Measurements from ENCODE around the gene THNSL1.
"Not testable (repeated sequence)": the region's sequence is repeated elsewhere in the genome, so short reads cannot be mapped to it uniquely, and the experiment has no call there.

THNSL1 gene

DNA sequence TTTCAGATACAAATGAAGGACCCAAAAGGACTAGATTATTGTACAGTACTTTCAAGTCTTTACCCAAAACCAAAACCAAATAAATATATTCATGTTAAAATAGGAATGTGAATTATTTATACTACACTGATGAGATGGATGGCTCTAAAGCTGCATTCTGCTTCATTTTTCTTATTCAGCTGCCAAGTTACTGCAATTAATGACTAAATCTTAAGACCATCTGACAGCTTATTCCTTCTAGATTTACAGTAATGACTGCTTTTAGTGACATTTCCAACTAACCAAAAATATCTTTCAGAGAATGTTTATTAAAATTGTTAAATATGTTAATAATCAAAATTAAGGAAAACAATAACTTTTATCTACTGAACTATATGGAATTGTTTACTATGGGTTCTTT lies 21.3 kb upstream of the THNSL1 start:
- H3K4me3 ChIP-seq (ENCODE audit: insufficient read depth, low read depth, low read length) = no peak overlapping the region
- H3K9me3 ChIP-seq (ENCODE audit: control insufficient read depth, low read length) = no peaks in the 10 kb centered on the region
- no peaks in the 10 kb centered on the region for H3K27me3 ChIP-seq (ENCODE audit: control insufficient read depth, insufficient read depth, low read length, poor library complexity, severe bottlenecking)
- no peaks in the 10 kb centered on the region for H3K36me3 ChIP-seq (ENCODE audit: control insufficient read depth, insufficient read depth, low read length)
- no peak overlapping the region for H3K27ac ChIP-seq (ENCODE audit: insufficient read depth, low read depth, low read length, poor library complexity, severe bottlenecking)
- H3K4me1 ChIP-seq (ENCODE audit: control insufficient read depth, insufficient read depth, low read length) = no peaks in the 10 kb centered on the region

DNA sequence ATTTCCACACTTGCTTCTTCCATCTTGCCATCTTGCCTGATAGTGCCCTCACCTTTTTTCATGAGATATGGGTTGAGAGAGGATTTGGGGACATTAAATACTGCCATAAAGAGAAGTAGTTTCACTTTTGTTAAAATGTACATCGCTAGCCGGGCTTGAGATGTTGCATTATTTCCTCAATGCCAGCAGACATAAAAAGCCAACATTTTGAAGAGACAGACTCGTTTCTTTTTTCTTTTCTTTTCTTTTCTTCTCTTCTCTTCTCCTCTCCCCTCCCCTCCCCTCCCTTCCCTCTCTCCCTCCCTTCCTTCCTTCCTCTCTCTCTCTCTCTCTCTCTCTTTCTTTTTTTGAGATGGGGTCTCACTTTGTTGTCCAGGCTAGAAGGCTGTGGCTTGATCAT lies 18.4 kb upstream of the THNSL1 start:
- H3K4me1 ChIP-seq (ENCODE audit: control insufficient read depth, insufficient read depth, low read length) = no peaks in the 10 kb centered on the region
- no peaks in the 10 kb centered on the region for H3K36me3 ChIP-seq (ENCODE audit: control insufficient read depth, insufficient read depth, low read length)
- H3K4me3 ChIP-seq (ENCODE audit: insufficient read depth, low read depth, low read length) = no peak overlapping the region
- 87 to 95% methylated on average over 3 of the region's 3 CpGs for WGBS, 2 experiments
- no peaks in the 10 kb centered on the region for H3K9me3 ChIP-seq (ENCODE audit: control insufficient read depth, low read length)
- no peak overlapping the region for H3K27ac ChIP-seq (ENCODE audit: insufficient read depth, low read depth, low read length, poor library complexity, severe bottlenecking)
- H3K27me3 ChIP-seq (ENCODE audit: control insufficient read depth, insufficient read depth, low read length, poor library complexity, severe bottlenecking) = no peaks in the 10 kb centered on the region

DNA sequence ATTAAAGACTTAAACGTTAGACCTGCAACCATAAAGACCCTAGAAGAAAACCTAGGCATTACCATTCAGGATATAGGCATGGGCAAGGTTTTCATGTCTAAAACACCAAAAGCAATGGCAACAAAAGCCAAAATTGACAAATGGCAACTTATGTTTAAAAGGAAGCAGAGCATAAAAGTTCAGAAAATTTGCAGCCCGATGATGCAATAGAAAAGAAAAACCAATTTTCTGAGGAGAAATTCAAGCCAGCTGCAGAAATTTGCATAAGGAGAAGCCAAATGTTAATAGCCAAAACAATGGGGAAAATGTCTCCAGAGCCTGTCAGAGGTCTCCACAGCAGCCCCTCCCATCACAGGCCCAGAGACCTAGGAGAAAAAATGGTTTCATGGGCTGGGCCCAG lies 4.8 kb upstream of the THNSL1 start:
- not testable (repeated sequence) for H3K27me3 ChIP-seq (ENCODE audit: control insufficient read depth, insufficient read depth, low read length, poor library complexity, severe bottlenecking); H3K9me3 ChIP-seq (ENCODE audit: control insufficient read depth, low read length); H3K4me3 ChIP-seq (ENCODE audit: insufficient read depth, low read depth, low read length); H3K27ac ChIP-seq (ENCODE audit: insufficient read depth, low read depth, low read length, poor library complexity, severe bottlenecking); H3K4me1 ChIP-seq (ENCODE audit: control insufficient read depth, insufficient read depth, low read length); H3K36me3 ChIP-seq (ENCODE audit: control insufficient read depth, insufficient read depth, low read length)
- WGBS, 2 experiments = 89 to 92% methylated on average over 2 of the region's 2 CpGs

DNA sequence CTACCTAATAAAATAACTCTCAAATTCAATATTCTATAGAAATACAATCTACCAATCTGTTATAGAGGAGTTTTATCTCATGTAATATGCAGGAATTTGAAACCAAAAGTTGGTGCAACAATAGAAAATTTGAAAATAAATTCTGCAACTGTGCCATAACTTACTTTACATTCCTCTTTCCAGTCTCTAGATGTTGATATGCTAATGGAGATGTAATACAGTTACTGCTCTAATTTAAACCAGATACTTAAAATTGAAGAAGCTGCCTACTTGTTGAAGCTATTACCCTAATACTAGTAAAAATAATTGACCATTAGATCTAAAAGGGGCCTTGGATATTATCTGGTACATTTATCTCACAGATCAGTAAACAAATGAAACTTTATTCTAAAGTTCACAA lies 1.8 kb upstream of the THNSL1 start:
- Histone ChIP-seq H3K27me3 (ENCODE audit: control insufficient read depth, insufficient read depth, low read length, poor library complexity, severe bottlenecking) (no peaks in the 10 kb centered on the region), H3K36me3 (ENCODE audit: control insufficient read depth, insufficient read depth, low read length) (no peaks in the 10 kb centered on the region), H3K4me1 (ENCODE audit: control insufficient read depth, insufficient read depth, low read length) (peaks cover 4% of the 10 kb centered on the region), H3K27ac (ENCODE audit: insufficient read depth, low read depth, low read length, poor library complexity, severe bottlenecking) (no peak overlapping the region), H3K9me3 (ENCODE audit: control insufficient read depth, low read length) (no peaks in the 10 kb centered on the region), H3K4me3 (ENCODE audit: insufficient read depth, low read depth, low read length) (no peak overlapping the region)

DNA sequence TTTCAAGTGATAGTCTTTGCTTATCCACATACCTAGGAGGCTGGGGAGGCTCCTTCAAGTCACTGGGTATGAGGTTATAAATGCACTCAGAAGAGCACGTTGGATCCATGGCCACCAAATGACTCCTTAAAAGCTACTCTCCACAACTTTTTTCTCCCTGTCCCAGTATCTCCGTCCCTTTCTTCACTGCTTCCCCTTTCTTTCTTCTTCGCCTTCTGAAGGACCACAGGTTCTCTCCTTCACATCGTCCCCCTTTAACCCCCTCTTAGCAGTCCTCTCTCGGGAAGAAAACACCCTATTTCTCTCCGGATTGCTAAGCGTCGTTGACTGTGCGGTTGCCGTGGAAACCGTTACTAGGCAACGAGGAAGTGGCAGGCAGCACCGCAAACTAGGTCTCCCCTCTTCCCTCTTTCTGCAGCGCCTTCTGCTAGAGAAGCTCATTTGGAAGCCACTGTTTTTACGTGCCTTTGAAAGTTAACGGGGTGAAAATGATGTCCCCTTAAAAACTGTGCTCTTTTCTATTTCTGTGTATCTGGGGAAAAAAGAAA lies 510 bp upstream of the THNSL1 start, which contains the start of gene ENKUR:
Gene ENKUR, minus strand, starts transcription at position 331 of the 548 bp plus-strand sequence. Its CDS starts 222 bp downstream, at position 109.
- no peaks in the 10 kb centered on the region for H3K36me3 ChIP-seq (ENCODE audit: control insufficient read depth, insufficient read depth, low read length)
- H3K9me3 ChIP-seq (ENCODE audit: control insufficient read depth, low read length) = no peaks in the 10 kb centered on the region
- H3K27ac ChIP-seq (ENCODE audit: insufficient read depth, low read depth, low read length, poor library complexity, severe bottlenecking) = peak within 1 kb of the TSS; percentile 96
- 1% methylated on average over 16 of the region's 16 CpGs for whole genome bisulfite sequencing, 2 experiments
- peaks cover 4% of the 10 kb centered on the region for H3K4me1 ChIP-seq (ENCODE audit: control insufficient read depth, insufficient read depth, low read length)
- H3K27me3 ChIP-seq (ENCODE audit: control insufficient read depth, insufficient read depth, low read length, poor library complexity, severe bottlenecking) = no peaks in the 10 kb centered on the region
- H3K4me3 ChIP-seq (ENCODE audit: insufficient read depth, low read depth, low read length) = peak within 1 kb of the TSS; percentile 55

DNA sequence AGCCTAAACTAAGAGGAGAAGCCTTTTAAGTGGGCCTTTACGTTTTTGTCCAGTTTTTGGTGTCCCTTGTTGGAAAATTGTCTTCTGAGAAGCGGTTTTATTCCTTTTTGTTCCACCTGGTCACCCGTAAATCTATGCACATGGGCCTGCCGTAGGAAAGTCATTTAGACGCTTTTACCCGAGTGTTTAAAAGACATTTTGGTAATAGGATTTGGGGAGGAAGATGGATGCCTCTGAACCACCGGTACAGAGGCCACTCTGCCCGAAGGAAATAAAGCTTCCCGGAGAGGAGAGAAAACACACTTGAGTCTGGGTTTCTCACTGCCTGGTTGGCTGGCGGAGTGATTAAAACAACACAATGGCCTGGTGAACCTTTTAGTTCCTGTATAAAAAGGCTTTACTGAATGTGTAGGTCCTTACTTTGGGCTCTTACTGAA lies 760 bp downstream of the THNSL1 start:
- WGBS, 2 experiments = 15 to 18% methylated on average over 10 of the region's 10 CpGs
- Histone ChIP-seq H3K27ac (ENCODE audit: insufficient read depth, low read depth, low read length, poor library complexity, severe bottlenecking) (peak overlapping the region; percentile 96), H3K4me3 (ENCODE audit: insufficient read depth, low read depth, low read length) (peak overlapping the region; percentile 55), H3K36me3 (ENCODE audit: control insufficient read depth, insufficient read depth, low read length) (no peaks in the 10 kb centered on the region), H3K27me3 (ENCODE audit: control insufficient read depth, insufficient read depth, low read length, poor library complexity, severe bottlenecking) (no peaks in the 10 kb centered on the region), H3K4me1 (ENCODE audit: control insufficient read depth, insufficient read depth, low read length) (peaks cover 4% of the 10 kb centered on the region), H3K9me3 (ENCODE audit: control insufficient read depth, low read length) (no peaks in the 10 kb centered on the region)

DNA sequence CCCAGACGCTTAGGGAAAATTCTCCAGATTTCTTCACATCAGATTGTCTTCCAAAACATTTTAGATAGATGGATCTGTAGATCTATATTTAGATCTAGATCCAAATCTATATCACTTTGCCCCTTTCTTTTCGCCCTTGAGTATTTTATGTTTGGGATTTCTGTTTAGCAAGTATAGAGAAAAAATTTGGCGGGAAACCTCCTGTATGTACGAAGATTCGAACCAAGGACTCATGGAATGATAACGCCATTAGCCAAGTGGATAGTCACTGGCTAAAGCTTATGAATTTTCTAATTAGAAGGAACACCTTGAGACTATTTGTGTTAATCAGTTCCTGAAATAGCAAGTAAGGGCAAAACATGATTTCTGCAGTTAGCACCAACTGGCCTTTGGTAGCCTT lies 1.2 kb downstream of the THNSL1 start:
- H3K27me3 ChIP-seq (ENCODE audit: control insufficient read depth, insufficient read depth, low read length, poor library complexity, severe bottlenecking) = no peaks in the 10 kb centered on the region
- H3K4me1 ChIP-seq (ENCODE audit: control insufficient read depth, insufficient read depth, low read length) = peaks cover 4% of the 10 kb centered on the region
- H3K27ac ChIP-seq (ENCODE audit: insufficient read depth, low read depth, low read length, poor library complexity, severe bottlenecking) = no peak overlapping the region
- no peaks in the 10 kb centered on the region for H3K9me3 ChIP-seq (ENCODE audit: control insufficient read depth, low read length)
- no peaks in the 10 kb centered on the region for H3K36me3 ChIP-seq (ENCODE audit: control insufficient read depth, insufficient read depth, low read length)
- 97 to 98% methylated on average over 5 of the region's 6 CpGs for WGBS, 2 experiments
- H3K4me3 ChIP-seq (ENCODE audit: insufficient read depth, low read depth, low read length) = peak overlapping the region; percentile 55

DNA sequence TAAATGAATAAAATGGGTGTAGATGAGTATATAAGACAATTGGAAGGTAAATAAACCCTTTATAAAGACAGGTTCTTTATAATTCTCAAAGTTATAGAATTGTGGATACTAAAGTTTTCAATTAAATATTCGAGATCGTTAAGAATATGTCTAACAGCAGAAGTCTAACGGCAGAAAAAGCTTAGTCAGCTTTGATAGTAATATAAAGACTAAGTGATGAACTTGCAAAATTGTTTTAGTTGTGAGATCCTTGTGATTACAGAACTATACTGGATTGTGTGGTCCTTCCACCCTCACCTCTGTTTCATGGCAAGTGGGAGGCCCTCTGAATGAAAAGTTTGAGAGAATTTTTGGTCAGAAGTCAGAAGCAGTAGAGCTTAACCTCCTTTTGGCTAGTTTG lies 2.3 kb downstream of the THNSL1 start:
- Histone ChIP-seq H3K4me3 (ENCODE audit: insufficient read depth, low read depth, low read length) (no peak overlapping the region), H3K9me3 (ENCODE audit: control insufficient read depth, low read length) (no peaks in the 10 kb centered on the region), H3K27me3 (ENCODE audit: control insufficient read depth, insufficient read depth, low read length, poor library complexity, severe bottlenecking) (no peaks in the 10 kb centered on the region), H3K36me3 (ENCODE audit: control insufficient read depth, insufficient read depth, low read length) (no peaks in the 10 kb centered on the region), H3K27ac (ENCODE audit: insufficient read depth, low read depth, low read length, poor library complexity, severe bottlenecking) (no peak overlapping the region), H3K4me1 (ENCODE audit: control insufficient read depth, insufficient read depth, low read length) (peaks cover 4% of the 10 kb centered on the region)
- 96 to 98% methylated on average over 3 of the region's 3 CpGs for WGBS, 2 experiments

DNA sequence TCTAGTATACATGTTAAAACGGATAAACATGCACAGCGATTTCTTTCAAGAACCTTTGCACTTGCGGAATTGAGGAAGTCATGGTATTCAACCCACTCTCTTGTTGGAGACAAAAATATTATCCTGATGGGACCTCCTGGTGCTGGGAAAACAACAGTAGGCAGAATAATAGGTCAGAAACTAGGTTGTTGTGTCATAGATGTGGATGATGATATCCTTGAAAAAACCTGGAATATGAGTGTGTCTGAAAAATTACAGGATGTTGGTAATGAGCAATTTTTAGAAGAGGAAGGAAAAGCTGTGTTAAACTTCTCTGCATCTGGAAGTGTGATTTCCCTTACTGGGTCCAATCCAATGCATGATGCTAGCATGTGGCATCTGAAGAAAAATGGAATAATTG lies 6.9 kb downstream of the THNSL1 start:
- H3K9me3 ChIP-seq (ENCODE audit: control insufficient read depth, low read length) = no peaks in the 10 kb centered on the region
- H3K36me3 ChIP-seq (ENCODE audit: control insufficient read depth, insufficient read depth, low read length) = no peaks in the 10 kb centered on the region
- H3K27ac ChIP-seq (ENCODE audit: insufficient read depth, low read depth, low read length, poor library complexity, severe bottlenecking) = no peak overlapping the region
- WGBS, 2 experiments = 84 to 97% methylated on average over 3 of the region's 3 CpGs
- no peaks in the 10 kb centered on the region for H3K27me3 ChIP-seq (ENCODE audit: control insufficient read depth, insufficient read depth, low read length, poor library complexity, severe bottlenecking)
- H3K4me1 ChIP-seq (ENCODE audit: control insufficient read depth, insufficient read depth, low read length) = no peaks in the 10 kb centered on the region
- no peak overlapping the region for H3K4me3 ChIP-seq (ENCODE audit: insufficient read depth, low read depth, low read length)

DNA sequence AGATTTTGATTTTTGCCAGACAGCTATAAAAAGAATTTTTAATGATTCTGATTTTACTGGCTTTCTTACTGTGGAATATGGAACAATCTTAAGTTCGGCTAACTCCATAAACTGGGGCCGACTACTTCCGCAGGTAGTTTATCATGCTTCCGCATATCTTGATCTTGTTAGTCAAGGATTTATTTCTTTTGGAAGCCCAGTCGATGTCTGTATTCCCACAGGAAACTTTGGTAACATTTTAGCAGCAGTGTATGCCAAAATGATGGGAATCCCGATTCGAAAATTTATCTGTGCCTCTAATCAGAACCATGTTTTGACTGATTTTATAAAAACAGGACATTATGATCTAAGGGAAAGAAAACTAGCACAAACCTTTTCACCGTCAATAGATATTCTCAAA lies 8.1 kb downstream of the THNSL1 start:
- Histone ChIP-seq H3K4me1 (ENCODE audit: control insufficient read depth, insufficient read depth, low read length) (no peaks in the 10 kb centered on the region), H3K36me3 (ENCODE audit: control insufficient read depth, insufficient read depth, low read length) (no peaks in the 10 kb centered on the region), H3K9me3 (ENCODE audit: control insufficient read depth, low read length) (no peaks in the 10 kb centered on the region), H3K4me3 (ENCODE audit: insufficient read depth, low read depth, low read length) (no peak overlapping the region), H3K27me3 (ENCODE audit: control insufficient read depth, insufficient read depth, low read length, poor library complexity, severe bottlenecking) (no peaks in the 10 kb centered on the region), H3K27ac (ENCODE audit: insufficient read depth, low read depth, low read length, poor library complexity, severe bottlenecking) (no peak overlapping the region)
- WGBS, 2 experiments = 96 to 98% methylated on average over 7 to 8 of the region's 8 CpGs

DNA sequence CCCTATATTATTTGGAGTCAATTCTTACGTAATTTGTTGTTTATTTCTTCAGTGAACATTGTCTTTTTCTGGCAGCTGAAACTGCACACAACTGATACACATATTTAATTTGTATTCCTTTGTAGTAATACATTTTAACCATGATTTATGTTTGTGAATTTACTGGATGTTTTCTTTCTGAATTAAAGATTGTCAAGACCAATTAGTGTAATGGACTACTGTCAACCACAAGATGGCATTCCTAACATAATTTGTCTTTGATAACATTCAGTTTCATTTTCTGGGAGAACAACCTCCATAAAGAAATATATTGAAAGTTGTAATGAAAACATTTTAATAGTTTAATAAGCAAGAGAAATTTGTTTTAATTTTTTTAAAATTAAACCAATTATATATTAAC lies 10.1 kb downstream of the THNSL1 start:
- Histone ChIP-seq H3K27ac (ENCODE audit: insufficient read depth, low read depth, low read length, poor library complexity, severe bottlenecking) (no peak overlapping the region), H3K9me3 (ENCODE audit: control insufficient read depth, low read length) (no peaks in the 10 kb centered on the region), H3K4me1 (ENCODE audit: control insufficient read depth, insufficient read depth, low read length) (no peaks in the 10 kb centered on the region), H3K27me3 (ENCODE audit: control insufficient read depth, insufficient read depth, low read length, poor library complexity, severe bottlenecking) (no peaks in the 10 kb centered on the region), H3K4me3 (ENCODE audit: insufficient read depth, low read depth, low read length) (no peak overlapping the region), H3K36me3 (ENCODE audit: control insufficient read depth, insufficient read depth, low read length) (no peaks in the 10 kb centered on the region)
- 100% methylated on average over 1 of the region's 1 CpG; no CpG with 5 or more reads in 1 of the 2 experiments for WGBS, 2 experiments

Measured in ectodermal cell (in vitro differentiated cells).